ENCODE data around the gene KLF2.
"Not testable (repeated sequence)": the region's sequence is repeated elsewhere in the genome, so short reads cannot be mapped to it uniquely, and the experiment has no call there.

KLF2 gene

DNA sequence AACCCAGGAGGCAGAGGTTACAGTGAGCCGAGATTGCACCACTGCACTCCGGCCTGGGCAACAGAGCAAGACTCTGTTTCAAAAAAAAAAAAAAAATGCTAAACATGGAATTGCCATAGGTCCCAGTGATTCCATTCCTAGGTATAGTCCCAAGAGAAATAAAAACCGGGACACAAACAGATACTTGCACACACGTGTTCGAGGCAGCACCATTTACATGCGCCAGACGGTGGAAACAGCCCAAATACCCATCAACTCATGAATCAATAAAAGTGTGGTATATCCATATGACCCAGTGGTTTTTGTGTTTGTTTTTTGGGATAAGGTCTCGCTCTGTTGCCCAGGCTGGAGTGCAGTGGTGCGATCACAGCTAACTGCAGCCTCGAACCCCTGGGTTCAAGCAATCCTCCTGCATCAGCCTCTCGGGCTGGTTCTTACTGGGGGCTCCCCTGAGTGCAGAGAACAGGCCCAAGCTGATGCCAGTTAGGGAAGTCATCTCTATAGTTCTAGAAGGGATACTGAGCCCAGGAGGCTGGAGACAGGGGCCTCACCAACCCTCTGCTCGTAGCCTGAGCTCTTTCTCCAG, 8.5 kb downstream of the KLF2 start:
- in situ Hi-C loops (cut with MboI; ENCODE audit: low pct_unique_long_range_greater_than_20kb, low sequenced_read_pairs), result no loop called here
- no peak for DNase-seq

DNA sequence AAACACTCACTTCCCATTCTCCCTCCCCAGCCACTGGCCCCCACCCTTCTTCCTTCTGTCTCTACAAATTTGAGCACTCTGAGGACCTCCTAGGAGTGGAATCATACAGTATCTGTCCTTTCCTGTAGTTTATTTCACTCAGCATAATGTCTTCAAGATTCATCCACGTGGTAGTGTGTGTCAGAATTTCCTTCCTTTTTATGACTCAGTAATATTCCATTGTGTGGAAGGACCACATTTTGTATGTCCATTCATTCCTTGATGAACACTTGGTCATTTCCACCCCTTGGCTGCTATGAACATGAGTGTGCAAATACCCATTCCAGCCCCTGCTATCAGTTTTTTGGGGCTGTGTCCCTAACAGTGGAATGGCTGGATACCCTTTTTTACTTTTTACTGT, 9.8 kb downstream of the KLF2 start:
- DNase-seq, result no peak
- in situ Hi-C loops (cut with MboI; ENCODE audit: low pct_unique_long_range_greater_than_20kb, low sequenced_read_pairs), result no loop called here

DNA sequence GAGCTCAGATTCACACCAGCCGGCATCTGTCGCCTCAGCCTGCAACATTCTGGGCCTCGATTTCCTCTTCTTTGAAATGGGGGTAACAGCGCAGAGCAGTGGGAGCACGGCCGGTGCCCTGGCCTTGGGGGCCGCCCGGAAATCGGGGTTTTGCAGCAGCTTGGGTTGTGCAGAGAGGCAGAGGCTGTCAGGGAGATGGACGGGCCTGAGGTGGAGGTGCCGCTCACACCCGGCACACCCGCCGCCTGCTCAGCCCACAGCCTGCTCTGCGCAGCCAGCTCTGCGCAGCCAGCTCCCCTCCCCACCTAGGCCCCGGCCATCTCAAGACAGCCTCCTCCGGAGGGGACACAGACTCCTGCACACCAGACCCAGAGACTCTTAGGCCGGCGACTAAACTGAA, 10.6 kb downstream of the KLF2 start:
- in situ Hi-C loops (cut with MboI; ENCODE audit: low pct_unique_long_range_greater_than_20kb, low sequenced_read_pairs), result no loop called here
- DNase-seq, result no peak

DNA sequence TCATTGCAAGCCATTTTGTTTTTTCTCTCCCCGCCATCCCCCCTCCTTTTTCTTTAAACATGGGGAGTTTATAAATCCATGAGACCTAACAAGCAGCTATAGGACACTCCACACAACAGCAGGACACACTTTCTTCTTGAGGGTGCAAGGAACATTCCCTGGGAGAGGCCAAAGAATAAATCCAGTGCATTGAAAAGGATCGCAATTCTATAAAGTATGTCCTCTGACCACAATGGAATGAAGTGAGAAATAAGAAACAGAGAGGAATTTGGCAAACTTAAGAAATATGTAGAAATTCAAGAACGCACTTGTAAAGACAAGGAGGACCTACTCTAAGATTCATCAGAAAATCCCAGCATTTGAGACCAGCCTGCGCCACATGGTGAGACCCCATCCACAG, 11.9 kb downstream of the KLF2 start:
- DNase-seq, result no peak
- in situ Hi-C loops (cut with MboI; ENCODE audit: low pct_unique_long_range_greater_than_20kb, low sequenced_read_pairs), result no loop called here

DNA sequence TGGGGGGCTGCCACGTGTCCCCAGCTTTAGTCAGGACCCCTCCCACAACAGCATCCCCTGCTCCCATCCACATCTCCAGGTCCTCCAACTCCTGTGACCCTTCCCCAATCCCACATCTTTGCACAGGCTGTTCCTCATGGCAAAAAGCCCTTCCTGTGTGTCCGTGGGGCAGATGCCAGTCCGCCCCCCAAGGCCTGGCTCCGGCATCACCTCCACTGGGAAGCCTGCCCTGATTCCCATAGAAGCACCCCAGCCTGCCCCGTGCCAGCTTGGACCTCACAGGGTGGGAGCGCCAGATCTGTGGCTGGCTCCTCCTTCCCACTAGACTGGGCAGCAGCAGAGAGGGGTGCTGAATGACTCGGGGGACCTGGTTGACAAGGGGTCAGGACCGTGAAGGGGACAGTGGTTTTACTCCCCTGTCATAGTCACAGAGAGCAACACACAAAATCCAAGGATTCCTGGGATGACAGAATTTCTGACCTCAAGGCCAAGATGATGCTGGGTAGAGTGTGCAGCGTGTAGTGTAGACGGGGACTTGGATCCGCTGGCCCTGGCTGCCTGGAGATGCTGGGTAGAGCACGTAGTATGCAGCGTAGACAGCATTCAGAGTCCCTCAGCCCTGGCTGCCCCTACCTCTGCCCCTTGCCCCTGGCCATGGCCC, 13.3 kb downstream of the KLF2 start:
- in situ Hi-C loops (cut with MboI; ENCODE audit: low pct_unique_long_range_greater_than_20kb, low sequenced_read_pairs), result no loop called here
- no peak for DNase-seq

DNA sequence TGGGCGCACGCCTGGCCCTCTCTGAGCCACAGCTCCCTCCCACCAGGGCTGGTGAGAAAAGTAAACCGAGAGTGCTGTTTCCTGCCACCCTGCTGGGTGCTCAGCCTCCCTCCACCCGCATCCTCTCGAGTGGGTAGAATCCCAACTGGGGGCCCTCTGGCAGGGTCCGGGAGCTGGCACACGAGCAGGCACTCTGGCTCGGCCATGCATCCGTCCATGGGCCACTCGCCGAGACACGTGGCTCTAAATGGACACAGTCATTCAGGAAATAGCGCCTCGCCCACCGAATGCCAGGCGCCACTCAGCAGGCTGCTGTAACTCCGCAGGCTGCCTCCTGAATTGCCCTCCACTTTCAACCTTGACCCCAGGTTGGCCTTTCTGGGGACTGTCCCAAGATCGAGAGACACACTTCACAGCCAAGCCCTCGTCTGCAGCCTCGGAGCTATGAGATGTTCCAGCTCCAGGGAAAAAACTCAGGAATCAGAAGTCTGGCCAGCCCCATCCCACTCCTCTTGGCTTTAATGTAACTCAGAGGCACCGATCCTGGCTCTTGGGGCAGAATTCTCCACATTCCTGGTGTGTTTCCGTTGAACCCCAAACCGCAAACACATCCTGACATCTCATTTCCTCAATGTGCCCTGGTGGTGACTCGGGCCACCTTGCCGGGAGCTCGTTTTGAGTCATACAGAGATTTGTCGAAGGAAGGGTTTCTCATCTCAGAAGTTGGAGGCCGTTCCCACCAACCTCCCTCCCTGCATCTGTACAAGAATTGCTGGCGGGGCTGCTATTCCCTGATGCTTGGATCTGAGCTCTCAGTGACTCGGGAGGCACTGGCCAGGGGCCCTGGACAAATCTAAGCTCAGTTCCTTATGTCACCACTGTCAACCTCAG, 14.1 kb downstream of the KLF2 start:
- peak; percentile 55 for DNase-seq
- in situ Hi-C loops (cut with MboI; ENCODE audit: low pct_unique_long_range_greater_than_20kb, low sequenced_read_pairs), result no loop called here

DNA sequence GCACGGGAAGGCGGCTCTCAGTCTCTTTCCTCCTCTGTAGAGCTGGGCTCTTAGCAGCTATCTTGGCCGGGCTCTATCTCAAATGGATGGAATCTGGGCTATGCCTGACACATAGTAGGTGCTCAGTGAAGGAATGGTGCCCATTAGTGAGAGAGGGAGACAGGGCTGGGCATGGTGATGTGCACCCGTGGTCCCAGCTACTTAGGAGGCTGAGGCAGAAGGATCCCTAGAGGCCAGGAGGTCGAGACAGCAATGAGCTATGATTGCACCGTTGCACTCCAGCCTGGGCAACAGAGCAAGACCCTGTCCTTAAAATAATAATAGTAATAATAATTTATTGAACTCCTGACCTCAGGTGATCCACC, 14.7 kb downstream of the KLF2 start:
- DNase-seq, result no peak
- in situ Hi-C loops (cut with MboI; ENCODE audit: low pct_unique_long_range_greater_than_20kb, low sequenced_read_pairs), result no loop called here

DNA sequence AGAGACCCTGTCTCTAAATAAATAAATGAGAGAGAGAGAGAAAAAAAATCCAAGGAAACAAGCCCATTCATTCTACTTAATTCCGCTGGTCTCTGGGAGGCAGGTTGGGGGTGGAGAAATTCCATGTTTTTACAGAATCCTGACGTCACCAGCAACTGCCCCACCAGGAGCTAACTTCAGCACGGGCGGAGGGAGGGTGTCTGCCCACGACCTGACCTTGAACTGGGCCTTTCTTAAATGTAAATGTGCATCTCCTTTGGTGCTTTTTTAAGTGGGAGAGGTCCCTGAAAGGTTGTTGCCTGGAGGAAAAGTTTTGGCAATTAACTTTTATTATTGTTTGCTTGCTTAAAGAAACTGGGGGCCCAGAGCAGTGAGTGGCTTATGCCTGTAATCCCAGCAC, 15.5 kb downstream of the KLF2 start:
- in situ Hi-C loops (cut with MboI; ENCODE audit: low pct_unique_long_range_greater_than_20kb, low sequenced_read_pairs), result no loop called here
- no peak for DNase-seq

DNA sequence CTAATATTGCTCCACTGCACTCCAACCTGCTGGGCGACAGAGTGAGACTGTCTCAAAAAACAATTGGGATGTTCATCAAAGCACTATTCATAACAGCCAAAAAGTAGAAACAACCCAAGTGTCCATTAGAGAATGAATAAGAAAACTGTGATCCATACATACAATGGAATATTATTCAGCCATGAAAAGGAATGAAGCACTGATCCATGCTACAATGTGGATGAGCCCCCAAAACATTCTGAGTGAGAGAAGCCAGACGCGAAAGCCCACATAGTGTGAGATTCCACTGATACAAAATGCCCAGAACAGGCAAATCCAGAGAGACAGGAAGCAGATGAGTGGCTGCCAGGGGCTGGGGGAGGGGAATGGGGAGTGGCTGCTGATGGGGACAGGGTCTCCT, 16.0 kb downstream of the KLF2 start:
- DNase-seq, result no peak
- in situ Hi-C loops (cut with MboI; ENCODE audit: low pct_unique_long_range_greater_than_20kb, low sequenced_read_pairs), result no loop called here

DNA sequence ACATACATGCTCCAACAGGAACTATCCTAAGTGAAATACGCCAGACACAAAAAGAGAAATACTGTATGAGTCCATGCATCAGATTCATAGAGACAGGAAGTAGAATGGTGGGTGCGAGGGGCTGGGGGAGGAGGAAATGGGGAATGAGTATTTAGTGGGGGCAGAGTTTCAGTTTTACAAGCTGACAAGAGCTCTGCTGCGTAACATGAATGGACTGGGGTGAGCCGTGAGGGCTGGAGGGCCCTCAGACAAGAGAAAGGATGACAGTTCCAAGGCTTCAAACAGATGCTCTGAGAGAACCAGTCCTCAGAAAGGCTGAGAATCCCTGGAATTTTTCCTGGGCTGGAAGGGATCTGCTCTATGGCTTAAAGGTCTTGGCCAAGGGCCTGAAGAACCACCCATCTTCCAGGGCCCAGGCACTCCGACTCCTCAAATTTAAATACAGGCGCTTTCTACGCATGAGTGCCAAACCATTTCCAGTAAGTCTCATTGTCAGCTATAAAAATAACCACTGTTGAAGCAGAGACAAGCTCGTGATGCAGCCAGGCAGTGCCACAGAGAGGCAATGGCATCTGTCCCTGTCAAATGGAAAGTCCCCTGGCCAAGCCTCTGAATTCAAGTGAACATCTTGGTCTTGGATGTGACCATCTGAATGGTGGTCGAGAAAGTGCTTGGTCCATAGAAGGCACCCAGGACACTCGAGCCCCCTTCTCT, 17.5 kb downstream of the KLF2 start:
- DNase-seq, result no peak
- in situ Hi-C loops (cut with MboI; ENCODE audit: low pct_unique_long_range_greater_than_20kb, low sequenced_read_pairs), result no loop called here

DNA sequence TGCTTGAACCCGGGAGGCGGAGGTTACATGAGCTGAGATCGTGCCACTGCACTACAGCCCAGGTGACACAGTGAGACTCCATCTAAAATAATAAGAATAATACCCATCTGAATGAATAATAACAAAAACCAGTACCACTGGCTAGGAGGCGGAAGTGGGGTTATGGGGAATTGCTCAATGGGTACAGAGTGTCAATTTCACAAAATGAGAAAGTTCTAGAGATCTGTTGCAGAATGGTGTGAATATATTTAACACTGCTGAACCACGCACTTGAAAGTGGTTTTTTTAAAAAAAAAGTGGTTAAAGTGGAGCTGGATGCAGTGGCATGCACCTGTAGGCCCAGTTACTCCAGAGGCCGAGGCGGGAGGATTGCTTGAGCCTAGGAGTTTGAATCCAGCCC, 18.5 kb downstream of the KLF2 start:
- no peak for DNase-seq
- in situ Hi-C loops (cut with MboI; ENCODE audit: low pct_unique_long_range_greater_than_20kb, low sequenced_read_pairs), result no loop called here

DNA sequence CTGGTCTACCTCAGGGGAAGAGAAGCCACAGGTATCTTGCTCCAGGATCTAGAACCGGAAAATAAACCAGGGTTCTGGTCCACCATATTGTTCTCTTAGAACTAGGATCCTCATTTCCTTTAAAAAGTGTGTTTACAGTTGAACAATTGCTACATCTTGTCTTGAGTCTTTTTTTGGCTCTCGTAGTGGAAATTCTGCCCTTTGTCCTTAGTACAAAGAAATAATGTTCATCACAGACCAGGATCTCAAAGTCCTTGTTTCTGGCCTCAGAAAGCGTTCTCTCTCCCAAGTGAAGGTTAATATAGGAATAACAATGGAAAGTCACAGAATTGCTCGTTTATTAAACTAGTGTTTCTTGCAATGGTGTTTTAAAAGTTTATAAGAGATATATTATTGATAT, 20.8 kb downstream of the KLF2 start:
- no peak for DNase-seq
- in situ Hi-C loops (cut with MboI; ENCODE audit: low pct_unique_long_range_greater_than_20kb, low sequenced_read_pairs), result no loop called here

DNA sequence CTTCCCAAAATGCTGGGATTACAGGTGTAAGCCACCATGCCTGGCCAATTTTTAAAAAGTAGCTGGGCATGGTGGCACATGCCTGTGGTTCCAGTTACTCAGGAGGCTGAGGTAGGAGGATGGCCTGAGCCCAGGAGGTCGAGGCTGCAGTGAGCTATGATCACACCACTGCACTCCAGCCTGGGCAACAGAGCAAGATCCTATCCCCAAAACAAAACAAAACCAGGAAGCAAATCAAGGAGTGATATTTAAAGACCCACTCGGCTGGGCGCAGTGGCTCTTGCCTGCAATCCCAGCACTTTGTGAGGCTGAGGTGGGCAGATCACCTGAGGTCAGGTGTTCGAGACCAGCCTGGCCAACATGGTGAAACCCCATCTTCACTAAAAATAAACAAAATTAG, 22.5 kb downstream of the KLF2 start:
- in situ Hi-C loops (cut with MboI; ENCODE audit: low pct_unique_long_range_greater_than_20kb, low sequenced_read_pairs); DNase-seq: not testable (repeated sequence)

DNA sequence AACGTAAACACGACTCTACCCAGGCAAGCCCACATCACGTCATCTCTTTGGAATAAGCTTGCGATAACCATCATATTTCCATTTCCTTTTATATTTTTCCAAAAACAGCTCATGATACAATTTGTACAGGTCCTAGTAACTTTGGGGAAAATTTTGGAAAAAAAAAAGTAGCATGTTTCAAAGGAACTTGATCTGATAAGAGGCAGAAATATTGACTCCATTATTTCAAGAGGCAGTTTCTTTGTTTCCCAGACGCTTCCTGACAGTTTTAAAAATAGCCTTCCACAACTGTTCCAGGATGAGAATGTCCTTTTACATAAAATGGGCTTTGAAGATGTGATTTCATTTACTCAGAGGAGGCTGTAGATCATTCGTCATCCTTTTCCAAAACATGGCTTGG, 23.1 kb downstream of the KLF2 start:
- in situ Hi-C loops (cut with MboI; ENCODE audit: low pct_unique_long_range_greater_than_20kb, low sequenced_read_pairs), result no loop called here

DNA sequence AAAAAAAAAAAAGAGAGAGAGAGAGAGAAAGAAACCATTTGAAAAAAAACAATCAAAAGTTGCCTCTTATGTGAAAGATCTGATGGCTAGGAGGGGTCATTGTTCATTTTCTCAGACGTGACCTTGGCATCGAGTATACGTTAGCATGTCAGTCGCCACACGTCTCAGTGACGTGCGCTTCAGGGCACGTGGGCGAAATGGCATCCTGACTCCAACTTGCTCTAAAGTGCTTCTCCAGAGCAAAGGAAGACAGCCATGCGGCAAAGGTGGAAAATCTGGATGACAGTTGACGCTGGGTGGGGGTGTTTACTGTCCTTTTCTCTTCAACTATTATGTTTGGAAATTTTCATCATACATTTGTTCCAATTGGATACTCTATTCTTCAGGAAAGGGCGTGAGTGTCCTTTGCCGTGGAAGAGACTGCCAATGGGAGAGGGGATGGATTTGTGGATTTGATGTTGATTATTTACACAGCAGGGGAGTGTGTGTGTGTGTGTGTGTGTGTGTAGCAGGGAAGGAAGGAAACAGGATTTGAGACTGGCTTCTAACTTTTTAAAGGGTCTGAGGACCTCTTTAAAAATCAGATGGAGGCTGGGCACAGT, 25.0 kb downstream of the KLF2 start:
- in situ Hi-C loops (cut with MboI; ENCODE audit: low pct_unique_long_range_greater_than_20kb, low sequenced_read_pairs), result no loop called here
- no peak for DNase-seq

More for the DNA sequence above, 23.1 kb downstream of the KLF2 start:
- no peak for DNase-seq

DNA sequence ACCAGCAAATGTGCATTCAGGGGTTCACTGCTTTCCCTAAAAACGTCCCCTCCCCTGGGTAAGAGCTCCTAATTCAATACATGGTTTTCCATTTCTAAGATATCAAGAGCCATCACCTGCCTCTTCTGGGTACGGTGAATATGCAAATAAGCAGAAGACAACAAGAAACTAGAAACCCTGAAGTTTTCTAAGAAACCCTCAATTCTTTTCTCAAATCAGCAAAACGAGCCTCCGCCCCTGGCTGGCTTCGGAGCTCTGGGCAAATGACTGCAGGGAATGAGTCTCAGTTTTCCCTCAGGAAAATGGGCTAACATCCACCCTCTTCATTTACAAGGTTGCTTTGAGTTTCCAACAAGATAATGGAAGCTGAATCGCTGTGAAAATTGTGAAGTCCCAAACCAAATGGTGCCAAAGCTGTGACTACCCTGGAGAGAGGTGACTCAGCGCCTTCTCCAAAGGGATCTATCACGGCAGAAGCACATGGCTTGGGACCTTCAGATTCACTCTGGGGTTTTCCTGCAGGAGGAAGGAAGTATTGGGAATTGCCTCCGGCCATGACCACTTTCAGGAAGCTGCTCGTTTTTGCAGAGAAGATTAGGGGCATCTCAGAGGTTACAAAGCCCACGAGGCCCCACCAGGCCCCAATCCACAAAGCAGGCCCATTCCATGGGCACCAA, 26.6 kb downstream of the KLF2 start:
- no peak for DNase-seq
- in situ Hi-C loops (cut with MboI; ENCODE audit: low pct_unique_long_range_greater_than_20kb, low sequenced_read_pairs), result no loop called here

DNA sequence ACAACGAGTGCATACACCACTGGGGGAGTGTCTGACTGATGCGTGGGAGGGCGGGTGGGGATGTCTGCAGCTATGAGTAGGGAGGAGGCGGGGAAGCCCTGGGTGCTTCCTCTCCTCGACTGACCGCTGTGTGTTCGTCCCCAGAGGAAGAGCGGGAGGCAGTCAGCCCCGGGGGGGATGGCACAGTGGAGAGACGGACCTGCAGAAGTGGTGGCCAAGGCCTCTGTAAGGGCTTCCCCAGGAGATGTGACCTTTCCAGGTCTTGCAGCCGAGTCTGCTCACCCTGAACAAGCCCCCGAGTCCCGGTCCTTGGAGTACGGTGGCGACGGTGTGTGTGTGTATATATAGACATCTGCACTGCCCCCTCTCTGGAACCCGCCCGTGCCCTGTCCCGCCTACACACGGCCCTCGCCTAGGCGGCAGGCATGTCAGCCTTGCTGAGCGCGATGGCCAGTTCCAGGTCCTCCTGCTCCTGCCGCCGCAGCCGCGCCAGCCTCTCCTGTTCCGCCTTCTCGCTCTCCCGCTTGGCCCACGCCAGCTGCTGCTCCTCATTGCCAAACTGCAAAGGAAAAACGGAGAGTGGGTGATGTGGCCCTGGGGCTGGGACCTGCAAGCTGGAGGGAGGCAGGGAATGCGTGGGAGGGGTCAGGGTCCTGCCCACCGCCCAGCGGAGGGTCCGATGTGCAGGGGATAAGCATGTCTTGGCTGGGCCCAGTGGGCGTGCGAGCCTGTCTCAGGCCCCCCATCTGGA, 30.8 kb downstream of the KLF2 start:
- peak; percentile 64 for DNase-seq
- in situ Hi-C loops (cut with MboI; ENCODE audit: low pct_unique_long_range_greater_than_20kb, low sequenced_read_pairs), result no loop called here

DNA sequence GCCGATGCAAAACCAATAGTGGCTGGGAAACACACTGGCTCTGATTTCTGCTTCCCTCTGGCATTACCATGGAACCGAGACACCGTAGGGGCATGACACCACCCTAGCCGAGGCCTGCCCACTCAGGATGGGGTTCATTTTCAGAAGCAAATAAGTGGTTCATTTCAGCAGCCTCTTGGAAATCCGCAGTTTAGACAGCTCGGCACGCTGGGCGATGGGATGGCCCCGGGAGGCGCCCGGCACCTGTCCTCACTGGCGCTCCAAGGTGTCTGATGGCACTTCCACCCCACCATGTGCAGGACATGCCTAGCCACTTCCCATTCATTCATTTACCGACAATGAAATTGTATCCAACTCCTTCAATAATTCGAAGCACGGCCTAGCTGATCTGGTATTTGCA, 33.8 kb downstream of the KLF2 start:
- in situ Hi-C loops (cut with MboI; ENCODE audit: low pct_unique_long_range_greater_than_20kb, low sequenced_read_pairs), result no loop called here
- no peak for DNase-seq

Measured in KBM-7 (cell line).